Measurements from ENCODE around the gene SMPX. TPM values are rescaled to one million over a fixed set of nuclear protein-coding genes. Genes with fewer than 3 reads are reported as not detected.

SMPX gene
- total RNA-seq, 1 experiment from 2014 or later = not detected

GRCh38 chrX:21741364-21741763 is 16.6 kb downstream of the SMPX start:
- no peak for TF ChIP-seq CTCF (IDR thresholded peaks at IDR 0.05; ENCODE audit: unreplicated experiment)
- ChIA-PET POLR2A (interaction anchor here (1.0 kb wide), 1 partner anchor 98 kb away, joined by 3 read pairs; the partner anchor contains the start of gene MBTPS2), CTCF (interaction anchor here (0.7 kb wide), 2 partner anchors 76 to 1213 kb away, joined by 3 read pairs; no protein-coding TSS in a partner anchor)
- no peaks in the 10 kb centered on the region for H3K9me3 Mint-ChIP-seq (ENCODE audit: unreplicated experiment)
- peaks cover 5% of the 10 kb centered on the region for H3K36me3 Mint-ChIP-seq (ENCODE audit: insufficient read depth, unreplicated experiment)
- H3K27me3 Mint-ChIP-seq (ENCODE audit: insufficient read depth, unreplicated experiment) = peaks cover 69% of the 10 kb centered on the region
- H3K4me3 Mint-ChIP-seq (ENCODE audit: unreplicated experiment) = no peak overlapping the region
- no peaks in the 10 kb centered on the region for H3K4me1 Mint-ChIP-seq (ENCODE audit: insufficient read depth, unreplicated experiment)
- intact Hi-C loops (cut with micrococcal nuclease) = no loop called here
- no TSS peak for BruUV-seq (replicated peaks)
- H3K27ac Mint-ChIP-seq (ENCODE audit: low read depth, unreplicated experiment) = no peak overlapping the region
- no peak for DNase-seq (ENCODE audit: unreplicated experiment)

DNA sequence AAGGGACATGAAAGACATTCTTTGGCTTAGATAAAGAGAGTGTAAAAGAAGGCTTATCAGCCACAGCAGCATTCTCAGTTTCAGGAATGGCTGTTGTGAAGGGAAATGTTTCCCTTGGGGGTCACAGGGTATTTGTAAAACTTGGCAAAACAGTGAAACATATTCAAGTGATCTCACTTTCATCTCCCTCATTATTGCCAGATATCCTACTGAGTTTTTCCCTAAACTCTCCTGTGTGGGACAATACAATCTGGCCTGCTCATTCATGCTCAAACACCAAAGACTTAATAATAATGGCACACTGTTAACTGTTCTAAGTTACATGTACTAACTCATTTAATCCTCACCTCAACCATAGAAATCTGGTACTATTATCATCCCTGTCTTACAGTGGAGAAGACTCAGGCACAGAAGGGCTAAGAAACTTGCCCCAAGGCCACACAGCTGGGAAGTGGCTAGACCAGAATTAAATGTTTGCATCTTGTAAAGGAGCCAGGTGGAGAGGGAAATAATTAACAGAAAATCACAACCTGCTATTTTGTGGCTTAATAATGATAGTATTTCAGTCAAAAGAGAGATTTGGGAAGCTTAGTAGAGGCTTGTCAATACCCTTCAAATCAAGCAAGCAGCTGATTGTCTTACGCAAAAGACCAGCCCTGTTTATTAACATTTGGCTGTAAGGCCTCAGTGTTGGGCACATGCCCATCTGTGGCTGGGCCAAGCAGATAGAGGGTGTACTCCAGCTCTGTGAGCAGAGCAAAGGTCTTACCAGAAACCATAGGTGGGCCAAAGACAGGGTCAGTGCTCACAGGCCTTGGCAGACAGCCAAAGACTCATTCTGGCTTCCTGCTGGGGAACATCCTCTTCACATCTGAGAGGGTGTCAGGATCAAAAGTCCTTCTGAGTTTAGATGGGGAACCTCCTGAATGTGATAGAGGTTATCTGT is 17.3 kb downstream of the SMPX start:
- CTCF ChIA-PET = no interaction called here
- H3K4me3 Mint-ChIP-seq (ENCODE audit: unreplicated experiment) = no peak overlapping the region
- BruUV-seq (replicated peaks) = no TSS peak
- DNase-seq (ENCODE audit: unreplicated experiment) = no peak
- H3K36me3 Mint-ChIP-seq (ENCODE audit: insufficient read depth, unreplicated experiment) = peaks cover 5% of the 10 kb centered on the region
- TF ChIP-seq CTCF (IDR thresholded peaks at IDR 0.05; ENCODE audit: unreplicated experiment) = no peak
- no peaks in the 10 kb centered on the region for H3K4me1 Mint-ChIP-seq (ENCODE audit: insufficient read depth, unreplicated experiment)
- H3K27me3 Mint-ChIP-seq (ENCODE audit: insufficient read depth, unreplicated experiment) = peaks cover 77% of the 10 kb centered on the region
- H3K27ac Mint-ChIP-seq (ENCODE audit: low read depth, unreplicated experiment) = no peak overlapping the region
- no peaks in the 10 kb centered on the region for H3K9me3 Mint-ChIP-seq (ENCODE audit: unreplicated experiment)
- POLR2A ChIA-PET = interaction anchor here (1.0 kb wide), 1 partner anchor 99 kb away, joined by 3 read pairs; the partner anchor contains the start of gene MBTPS2
- intact Hi-C loops (cut with micrococcal nuclease) = no loop called here

DNA sequence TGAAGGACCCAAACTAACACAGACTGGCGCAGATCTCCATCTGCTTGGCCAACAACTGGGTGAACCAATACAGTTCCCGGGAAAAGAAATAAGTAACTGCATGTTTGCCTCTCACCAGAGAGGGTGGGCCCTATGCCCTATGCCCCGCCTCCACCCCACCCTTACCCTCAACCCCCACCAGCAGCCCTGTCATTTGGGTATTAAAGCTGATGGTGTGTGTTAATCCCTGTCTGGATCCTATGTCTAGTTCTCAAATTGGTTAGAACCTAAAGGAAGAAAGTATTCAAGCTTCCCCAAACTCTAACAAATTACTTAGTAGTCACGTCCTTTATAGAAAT is 19.0 kb downstream of the SMPX start:
- Mint-ChIP-seq H3K27me3 (ENCODE audit: insufficient read depth, unreplicated experiment) (peaks cover 80% of the 10 kb centered on the region), H3K27ac (ENCODE audit: low read depth, unreplicated experiment) (no peak overlapping the region), H3K36me3 (ENCODE audit: insufficient read depth, unreplicated experiment) (no peaks in the 10 kb centered on the region), H3K4me1 (ENCODE audit: insufficient read depth, unreplicated experiment) (no peaks in the 10 kb centered on the region), H3K9me3 (ENCODE audit: unreplicated experiment) (no peaks in the 10 kb centered on the region), H3K4me3 (ENCODE audit: unreplicated experiment) (no peak overlapping the region)
- ChIA-PET POLR2A (no interaction called here), CTCF (interaction anchor here (0.9 kb wide), 1 partner anchor 1228 kb away, joined by 3 read pairs; no protein-coding TSS in a partner anchor)
- BruUV-seq (replicated peaks) = no TSS peak
- intact Hi-C loops (cut with micrococcal nuclease) = no loop called here
- no peak for TF ChIP-seq CTCF (IDR thresholded peaks at IDR 0.05; ENCODE audit: unreplicated experiment)
- no peak for DNase-seq (ENCODE audit: unreplicated experiment)

- Mint-ChIP-seq H3K27me3 (ENCODE audit: insufficient read depth, unreplicated experiment) (peaks cover 80% of the 10 kb centered on the region), H3K9me3 (ENCODE audit: unreplicated experiment) (no peaks in the 10 kb centered on the region), H3K4me1 (ENCODE audit: insufficient read depth, unreplicated experiment) (no peaks in the 10 kb centered on the region), H3K36me3 (ENCODE audit: insufficient read depth, unreplicated experiment) (no peaks in the 10 kb centered on the region), H3K4me3 (ENCODE audit: unreplicated experiment) (no peak overlapping the region), H3K27ac (ENCODE audit: low read depth, unreplicated experiment) (no peak overlapping the region)
- BruUV-seq (replicated peaks) = no TSS peak
- DNase-seq (ENCODE audit: unreplicated experiment) = no peak
- POLR2A ChIA-PET = no interaction called here
- CTCF ChIA-PET = interaction anchor here (0.9 kb wide), 1 partner anchor 1228 kb away, joined by 3 read pairs; no protein-coding TSS in a partner anchor
- intact Hi-C loops (cut with micrococcal nuclease) = no loop called here
- TF ChIP-seq CTCF (IDR thresholded peaks at IDR 0.05; ENCODE audit: unreplicated experiment) = no peak
Measured at GRCh38 chrX:21738210-21738949, 19.5 kb downstream of the SMPX start.

Measured in MCF 10A (cell line).